HG02885 (cell line): ENCODE results near the gene TBX21.
"Not testable (repeated sequence)": the region's sequence is repeated elsewhere in the genome, so short reads cannot be mapped to it uniquely, and the experiment has no call there.

Experiments used
- ATAC-seq: cut with Tn5 transposase; IDR thresholded peaks from one replicate; pipeline ENCODE4 v1.9.1; 2021; ENCODE audit warnings: mild to moderate bottlenecking; ENCODE audit not compliant: unreplicated experiment, poor library complexity

Gene TBX21

DNA sequence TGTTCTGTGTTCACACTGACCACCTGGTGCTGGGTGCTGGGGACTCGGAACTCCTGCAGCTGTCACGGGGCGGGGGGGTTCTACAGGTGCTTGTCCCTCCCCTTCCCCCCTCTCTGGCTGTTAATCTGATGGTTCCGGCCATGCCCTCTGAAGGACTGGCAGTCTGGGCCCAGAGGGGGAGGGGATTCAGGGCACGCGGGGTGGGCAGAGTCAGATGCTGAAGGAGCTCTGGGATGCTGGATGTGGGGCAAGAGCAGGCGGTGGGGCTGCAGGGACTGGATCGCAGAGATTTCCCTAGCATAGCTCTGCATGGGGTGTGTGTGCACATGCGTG lies 5.4 kb upstream of the TBX21 start:
- no peak for ATAC-seq

DNA sequence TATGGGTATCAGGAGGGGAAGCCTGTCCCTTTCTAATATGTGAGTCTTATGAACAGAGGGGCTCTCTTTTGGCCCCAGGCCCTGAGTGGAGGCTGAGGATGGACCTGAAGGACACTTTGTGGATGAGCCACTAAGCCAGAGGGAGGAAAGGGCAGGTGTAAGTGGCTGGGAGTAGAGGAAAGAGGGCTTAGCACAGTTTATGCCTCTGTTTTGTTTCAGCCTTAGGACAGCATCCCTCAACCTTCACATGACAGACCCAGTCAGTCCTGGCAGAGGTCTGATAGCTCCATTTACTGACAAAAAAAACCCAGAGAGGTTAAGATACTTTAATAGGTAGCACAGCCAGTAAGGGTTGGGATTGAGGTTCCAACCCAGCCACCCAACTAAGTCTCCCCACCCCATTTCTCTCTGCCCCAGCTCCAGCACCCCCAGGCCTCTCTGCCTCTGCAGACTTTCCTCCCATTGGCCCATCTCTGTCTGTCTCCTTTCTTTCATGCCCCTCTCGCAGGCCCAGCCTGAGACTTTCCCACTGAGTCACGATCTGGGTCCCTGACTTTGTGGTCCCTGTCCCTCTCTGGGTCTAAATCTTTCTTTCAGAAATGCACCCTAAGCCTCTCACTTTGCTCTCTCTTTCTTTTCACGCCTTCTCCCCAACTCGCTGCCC lies 4.7 kb upstream of the TBX21 start:
- no peak for ATAC-seq

DNA sequence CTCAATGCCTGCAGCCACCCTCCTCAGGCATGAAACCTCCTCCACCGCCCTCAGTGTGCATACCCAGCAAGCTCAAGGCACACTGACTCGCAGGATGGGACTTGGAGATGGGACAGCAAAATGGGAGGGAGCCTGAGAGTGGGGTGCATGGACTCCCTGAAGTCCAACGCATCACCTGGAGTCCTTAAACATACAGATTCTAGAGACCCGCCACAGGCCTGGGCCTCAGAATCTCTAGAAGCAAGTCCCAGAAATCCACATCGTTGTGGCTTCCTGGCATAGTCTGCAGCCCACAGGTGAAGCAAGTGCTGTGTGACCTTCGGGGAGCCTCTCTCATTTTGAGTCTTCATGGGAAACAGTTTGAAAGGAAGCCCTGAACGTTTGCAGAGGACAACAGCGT lies 3.6 kb upstream of the TBX21 start:
- no peak for ATAC-seq

DNA sequence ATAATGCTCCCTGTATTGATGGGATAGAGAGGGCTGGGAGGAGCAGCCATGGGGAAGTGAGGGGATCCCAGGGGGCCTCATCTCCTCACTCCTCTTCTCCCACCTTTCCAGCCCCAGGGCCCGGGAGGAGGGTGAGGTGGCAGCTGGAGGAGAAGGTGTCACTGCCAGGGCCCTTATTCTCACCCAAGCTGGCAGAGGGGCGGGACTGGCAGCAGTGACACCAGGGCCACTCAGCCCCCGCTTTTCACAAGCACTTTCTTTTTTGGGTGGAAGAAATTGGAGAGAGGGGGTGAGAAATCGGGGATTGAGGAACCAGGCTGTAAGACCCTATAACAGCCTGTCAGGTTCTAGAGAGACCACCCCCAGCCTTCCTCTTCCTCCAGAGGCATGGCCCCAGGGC lies 2.4 kb upstream of the TBX21 start:
- ATAC-seq, result no peak

DNA sequence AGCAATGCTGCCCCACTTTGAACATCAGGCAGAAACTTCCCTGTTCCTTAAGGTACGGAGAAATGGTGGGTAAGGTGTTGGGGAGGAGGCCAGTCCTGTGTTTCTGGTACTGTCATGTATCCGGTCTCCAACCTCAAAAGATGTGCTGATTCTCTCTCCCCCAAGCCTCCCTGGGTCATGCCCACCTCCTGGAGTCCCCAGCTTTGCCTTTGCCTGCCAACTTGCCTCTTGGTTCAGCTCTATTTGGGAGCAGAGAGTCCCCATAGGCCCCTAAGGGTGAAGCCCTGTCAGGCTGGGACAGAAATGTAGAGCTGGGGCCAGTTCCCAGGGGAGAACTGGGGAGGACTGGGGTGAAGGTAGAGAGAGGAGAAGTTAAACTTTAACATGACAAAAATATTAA lies 1.6 kb upstream of the TBX21 start:
- ATAC-seq, result no peak

DNA sequence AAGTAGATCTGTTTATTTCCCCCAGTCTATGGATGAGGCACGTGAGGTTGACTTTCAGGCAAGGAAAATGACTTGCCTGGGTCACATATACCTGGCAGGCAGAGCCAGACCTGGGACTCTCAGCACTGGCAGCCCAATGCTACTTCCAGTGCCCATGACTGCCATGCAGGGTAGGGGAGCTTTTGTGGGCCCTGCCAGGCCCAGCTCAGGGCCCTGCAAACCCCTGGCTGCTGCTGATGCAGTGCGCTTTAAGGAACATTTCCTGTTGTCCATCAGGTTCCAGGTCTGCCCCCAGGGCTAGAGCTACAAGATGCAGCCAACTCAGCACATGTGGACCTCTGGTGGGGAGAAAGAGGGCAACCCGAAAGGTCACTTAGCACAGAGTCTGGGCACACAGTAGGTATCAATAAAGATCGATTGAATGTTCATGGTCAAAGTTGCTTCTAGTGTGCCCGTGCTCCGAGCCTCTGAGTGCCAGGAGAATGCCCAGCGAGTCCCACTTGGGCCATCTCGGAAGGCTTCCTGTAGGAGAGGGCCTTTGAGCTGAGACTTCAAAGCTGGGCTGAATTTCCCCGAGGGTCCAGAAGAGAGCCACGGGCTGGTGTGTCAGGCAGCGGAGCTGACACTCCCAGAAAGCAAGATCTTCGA lies 513 bp upstream of the TBX21 start:
- no peak for ATAC-seq

DNA sequence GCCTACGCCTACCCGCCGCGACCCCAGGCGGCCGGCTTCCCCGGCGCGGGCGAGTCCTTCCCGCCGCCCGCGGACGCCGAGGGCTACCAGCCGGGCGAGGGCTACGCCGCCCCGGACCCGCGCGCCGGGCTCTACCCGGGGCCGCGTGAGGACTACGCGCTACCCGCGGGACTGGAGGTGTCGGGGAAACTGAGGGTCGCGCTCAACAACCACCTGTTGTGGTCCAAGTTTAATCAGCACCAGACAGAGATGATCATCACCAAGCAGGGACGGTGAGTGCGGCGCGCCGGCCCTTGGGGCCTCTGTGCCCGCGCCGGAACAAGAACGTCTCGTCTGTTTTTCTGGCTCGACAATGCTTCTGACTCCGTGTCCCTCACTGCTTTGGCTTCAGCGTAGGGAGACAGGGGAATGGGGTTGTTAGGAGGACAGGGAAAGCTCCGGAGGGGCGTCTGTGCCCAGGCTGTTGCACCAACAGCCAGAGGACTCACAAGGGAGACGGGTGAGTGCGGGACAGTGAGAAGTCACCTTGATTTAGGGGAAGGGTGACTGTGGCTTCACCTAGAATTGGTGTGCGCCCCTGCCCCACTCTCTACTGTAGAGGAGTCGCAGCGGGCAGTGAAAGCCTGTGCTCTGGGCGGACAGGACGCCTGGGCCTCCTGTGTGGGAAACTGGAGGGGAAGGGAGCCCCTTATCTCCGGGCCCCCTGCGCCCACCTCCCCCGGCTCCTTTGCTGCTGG lies 806 bp downstream of the TBX21 start:
- ATAC-seq, result peak; percentile 27

DNA sequence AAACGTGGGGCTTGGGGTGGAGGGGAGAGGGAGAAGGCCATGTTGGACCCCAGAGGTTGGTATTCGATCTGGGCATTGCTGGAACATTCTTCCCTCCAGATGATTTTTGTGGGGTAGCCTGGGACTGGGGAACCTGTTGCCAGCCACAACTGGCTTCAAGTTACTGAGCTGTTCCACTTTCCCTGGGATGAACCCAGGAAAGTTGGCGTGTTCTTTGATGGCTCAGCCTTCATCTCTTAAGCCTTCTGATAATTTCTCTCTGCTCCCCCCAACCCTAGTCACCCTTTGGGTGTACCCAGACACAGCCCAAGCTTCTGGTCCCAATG lies 2.1 kb downstream of the TBX21 start:
- no peak for ATAC-seq

DNA sequence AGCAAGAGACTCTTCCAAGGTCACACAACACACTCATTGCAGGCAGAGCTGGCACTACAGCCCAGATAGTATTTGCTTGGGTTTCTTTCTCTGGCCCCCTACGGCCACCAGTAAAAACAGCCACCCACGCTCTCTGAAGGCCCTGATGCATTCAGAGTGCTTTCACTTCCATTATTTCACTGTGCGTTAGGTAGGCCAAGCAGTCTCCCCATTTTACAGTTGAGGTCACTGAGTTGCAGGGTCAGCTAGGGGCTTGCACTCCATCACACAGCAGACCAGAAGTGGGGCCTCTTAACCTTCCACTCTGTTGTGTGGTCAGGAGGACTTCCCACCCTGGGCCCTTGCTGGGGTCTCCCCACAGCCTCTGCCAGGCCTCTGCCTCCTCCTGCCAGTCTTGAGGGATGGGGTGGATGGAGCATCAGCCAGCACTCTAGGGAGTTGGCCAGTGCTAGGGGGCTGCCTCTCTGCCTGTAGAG lies 2.5 kb downstream of the TBX21 start:
- peak; percentile 59 for ATAC-seq

DNA sequence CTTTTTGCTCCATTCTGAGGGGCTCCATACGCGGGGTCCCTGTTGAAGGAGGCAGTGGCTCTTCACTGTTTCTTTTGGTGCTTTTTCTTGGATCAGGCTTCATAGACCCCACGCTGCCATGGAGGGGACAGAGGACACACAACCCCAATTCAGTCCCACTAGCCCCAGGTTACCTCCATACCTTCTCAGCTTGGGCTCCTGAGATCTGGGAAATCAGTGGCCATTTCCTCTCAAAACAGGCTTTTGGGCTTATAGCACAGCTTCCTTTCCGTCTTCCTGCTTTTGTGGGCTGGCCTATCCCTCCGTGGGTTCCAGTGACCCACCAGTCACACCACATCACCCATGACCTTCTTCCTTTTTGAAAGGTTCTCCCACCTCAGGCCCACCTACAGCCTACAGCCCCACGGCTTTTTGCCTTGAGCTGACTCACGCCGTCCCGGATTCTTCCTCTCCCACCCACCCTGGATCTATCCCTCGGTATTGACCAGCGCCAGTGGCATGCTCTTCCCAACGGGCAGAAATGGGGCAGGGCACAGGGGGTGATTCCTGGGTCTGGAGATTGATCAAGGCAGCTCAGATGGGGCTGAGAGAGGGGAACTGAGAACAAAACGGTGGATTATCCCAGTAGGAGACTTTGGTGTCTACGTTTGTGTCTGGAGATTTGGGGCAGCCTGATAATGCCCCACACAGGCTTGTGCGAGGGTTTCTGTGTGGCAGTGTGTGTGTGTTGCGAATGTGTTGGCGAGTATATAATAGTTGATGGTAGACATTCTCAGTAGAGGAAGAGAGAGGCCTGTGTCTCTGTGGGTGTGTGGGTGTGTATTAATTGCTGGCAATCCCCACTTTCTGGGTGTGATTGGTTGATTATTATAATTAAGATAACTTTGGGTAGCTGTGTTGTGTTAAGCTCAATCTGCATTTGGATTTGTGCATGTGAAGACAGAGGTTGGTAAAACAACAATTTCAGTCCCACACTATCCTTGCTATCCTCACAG lies 3.8 kb downstream of the TBX21 start:
- no peak for ATAC-seq

DNA sequence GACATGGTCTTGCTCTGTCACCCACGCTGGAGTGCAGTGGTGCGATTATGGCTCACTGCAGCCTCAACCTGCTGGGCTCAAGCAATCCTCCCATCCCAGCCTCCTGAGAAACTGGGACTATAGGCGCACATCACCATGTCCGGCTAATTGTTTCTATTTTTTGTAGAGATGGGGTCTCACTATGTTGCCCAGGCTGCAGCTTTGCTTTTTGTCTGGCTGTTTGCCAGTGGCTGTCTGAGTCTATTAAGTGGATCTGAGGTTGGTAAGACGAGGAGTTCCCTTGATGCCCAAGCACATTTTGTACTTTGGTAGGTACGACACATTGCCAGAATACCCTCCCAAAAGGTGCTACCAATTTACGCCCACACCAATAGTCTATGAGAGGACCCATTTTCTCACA lies 5.1 kb downstream of the TBX21 start:
- no peak for ATAC-seq

DNA sequence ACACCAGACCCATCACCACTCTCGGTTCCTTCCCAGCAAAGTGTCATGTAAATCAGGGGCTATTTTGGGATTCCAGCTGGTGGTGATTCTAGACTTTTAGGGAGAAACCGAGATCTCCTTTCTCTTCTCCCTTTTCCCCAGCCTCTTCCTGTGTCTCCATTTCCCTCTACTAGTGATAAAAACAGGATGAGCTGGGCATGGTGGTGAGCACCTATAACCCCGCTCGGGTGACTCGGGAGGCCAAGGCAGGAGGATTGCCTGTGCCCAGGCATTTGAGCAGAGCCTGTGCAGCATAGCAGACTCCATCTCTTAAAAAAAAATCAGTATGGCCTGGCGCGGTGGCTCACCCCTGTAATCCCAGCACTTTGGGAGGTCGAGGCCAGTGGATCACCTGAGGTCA lies 6.1 kb downstream of the TBX21 start:
- ATAC-seq, result no peak

DNA sequence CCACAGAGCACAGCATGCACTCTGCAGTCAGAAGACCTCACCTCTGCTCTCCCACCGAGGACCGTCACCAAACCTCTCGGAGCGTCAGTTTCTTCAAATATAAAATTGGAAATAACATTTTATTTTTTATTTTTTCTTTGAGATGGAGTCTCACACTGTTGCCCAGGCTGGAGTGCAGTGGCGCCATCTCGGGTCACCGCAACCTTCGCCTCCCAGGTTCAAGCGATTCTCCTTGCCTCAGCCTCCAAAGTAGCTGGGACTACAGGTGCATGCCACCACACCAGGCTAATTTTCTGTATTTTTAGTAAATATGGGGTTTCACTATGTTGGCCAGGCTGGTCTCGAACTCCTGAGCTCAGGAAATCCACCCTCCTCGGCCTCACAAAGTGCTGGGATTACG lies 6.9 kb downstream of the TBX21 start:
- not testable (repeated sequence) for ATAC-seq

DNA sequence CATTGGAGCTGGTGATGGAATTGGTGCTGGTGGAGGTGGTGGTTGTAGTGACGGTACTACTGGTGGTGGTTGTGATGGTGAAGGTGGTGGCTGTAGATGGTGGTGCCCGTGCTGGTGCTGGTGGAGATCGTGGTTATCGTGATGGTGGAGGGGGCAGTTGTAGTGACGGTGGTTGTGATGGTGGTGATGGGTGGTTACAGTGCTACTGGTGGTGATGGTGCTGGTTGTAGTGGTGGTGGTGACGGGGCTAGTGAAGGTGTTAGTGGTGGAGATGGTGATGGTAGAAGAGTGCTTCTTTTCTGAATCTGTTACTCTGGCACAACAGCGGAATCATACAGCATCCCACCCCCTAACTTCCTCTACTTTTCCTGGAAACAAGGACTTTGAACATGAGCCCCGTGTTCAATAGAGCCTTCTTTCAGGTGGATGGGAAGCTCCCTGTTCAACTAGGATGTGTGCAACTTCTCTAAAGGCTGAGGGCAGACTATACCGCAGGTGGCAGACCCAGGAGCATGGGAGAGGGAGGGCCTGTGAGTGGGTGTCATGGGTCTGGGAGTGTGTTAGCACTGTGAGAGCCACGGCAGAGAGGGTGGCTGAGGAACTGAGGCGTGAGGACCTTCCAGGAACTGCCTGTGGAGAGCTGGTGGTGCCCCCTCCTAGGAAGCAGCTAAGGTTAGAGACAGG lies 8.2 kb downstream of the TBX21 start:
- ATAC-seq, result no peak

DNA sequence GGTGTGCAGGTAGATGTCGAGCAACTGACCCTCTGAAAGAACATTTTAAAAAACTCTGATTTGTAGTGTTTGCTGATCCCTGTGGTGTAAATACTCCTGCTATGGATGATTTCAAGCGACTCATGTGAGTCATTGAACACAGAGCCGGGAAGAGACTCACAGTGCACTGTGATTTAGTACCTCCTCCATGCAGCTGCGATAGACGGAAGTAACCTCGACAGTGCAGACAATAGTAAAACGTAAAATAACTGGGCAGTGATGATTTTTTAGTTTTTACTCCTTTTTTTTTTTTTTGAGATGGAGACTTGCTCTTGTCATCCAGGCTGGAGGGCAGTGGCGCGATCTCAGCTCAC lies 8.7 kb downstream of the TBX21 start:
- no peak for ATAC-seq

DNA sequence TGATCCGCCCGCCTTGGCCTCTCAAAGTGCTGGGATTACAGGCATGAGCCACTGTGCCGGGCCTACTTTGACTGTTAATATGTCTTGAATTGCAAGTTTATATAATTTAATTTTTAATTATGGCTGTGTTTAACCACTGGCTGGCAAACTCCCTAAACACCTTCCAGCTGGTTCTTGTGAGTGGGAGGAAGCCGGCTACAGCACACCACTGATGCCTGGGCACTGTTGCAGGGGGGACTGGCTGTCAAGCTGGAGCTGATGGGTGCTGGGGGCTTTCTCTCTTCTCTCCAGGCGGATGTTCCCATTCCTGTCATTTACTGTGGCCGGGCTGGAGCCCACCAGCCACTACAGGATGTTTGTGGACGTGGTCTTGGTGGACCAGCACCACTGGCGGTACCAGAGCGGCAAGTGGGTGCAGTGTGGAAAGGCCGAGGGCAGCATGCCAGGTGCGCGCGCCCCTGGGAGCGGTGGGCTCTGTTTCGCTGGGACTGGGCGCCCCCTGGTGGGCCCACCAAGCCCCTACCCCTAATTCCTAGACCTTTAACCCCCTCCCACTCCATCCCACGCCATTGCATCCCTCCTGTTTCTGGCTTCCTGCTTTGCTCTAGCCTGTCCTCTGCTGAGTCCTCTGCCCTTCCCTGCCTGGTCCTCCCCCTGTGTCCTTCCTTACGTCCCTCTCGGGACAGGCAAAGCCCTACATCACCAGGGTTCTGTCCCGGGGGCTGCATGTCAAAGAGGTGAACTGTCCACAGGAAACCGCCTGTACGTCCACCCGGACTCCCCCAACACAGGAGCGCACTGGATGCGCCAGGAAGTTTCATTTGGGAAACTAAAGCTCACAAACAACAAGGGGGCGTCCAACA lies 9.5 kb downstream of the TBX21 start:
- no peak for ATAC-seq

DNA sequence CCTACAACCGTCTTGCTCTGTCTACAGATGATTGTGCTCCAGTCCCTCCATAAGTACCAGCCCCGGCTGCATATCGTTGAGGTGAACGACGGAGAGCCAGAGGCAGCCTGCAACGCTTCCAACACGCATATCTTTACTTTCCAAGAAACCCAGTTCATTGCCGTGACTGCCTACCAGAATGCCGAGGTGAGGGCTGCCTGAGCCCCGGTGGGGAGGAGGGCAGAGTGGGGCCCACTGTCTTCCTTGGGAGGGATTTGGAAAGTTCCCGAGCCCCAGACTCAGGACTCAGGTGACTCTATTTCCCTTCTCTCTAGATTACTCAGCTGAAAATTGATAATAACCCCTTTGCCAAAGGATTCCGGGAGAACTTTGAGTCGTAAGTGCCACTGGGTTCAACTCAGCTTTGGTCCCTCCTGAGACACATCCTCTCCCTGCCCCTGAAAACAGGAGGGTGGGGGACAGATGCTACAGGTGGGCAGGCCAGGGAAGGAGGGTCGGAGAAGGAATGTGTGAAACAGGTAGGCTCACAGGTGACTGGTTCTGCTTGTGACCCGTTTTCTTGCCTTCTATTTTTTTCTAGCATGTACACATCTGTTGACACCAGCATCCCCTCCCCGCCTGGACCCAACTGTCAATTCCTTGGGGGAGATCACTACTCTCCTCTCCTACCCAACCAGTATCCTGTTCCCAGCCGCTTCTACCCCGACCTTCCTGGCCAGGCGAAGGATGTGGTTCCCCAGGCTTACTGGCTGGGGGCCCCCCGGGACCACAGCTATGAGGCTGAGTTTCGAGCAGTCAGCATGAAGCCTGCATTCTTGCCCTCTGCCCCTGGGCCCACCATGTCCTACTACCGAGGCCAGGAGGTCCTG lies 11.4 kb downstream of the TBX21 start:
- ATAC-seq, result no peak

DNA sequence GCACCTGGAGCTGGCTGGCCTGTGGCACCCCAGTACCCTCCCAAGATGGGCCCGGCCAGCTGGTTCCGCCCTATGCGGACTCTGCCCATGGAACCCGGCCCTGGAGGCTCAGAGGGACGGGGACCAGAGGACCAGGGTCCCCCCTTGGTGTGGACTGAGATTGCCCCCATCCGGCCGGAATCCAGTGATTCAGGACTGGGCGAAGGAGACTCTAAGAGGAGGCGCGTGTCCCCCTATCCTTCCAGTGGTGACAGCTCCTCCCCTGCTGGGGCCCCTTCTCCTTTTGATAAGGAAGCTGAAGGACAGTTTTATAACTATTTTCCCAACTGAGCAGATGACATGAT lies 12.0 kb downstream of the TBX21 start:
- no peak for ATAC-seq
